Brain pericyte (primary cell): Measurements from ENCODE around the gene BYSL.

Experiments
- DNase-seq: peaks from one replicate; pipeline ENCODE4 v3.0.0-alpha.2; 2012; ENCODE audit warnings: low read depth, low spot score

Gene BYSL, protein sequence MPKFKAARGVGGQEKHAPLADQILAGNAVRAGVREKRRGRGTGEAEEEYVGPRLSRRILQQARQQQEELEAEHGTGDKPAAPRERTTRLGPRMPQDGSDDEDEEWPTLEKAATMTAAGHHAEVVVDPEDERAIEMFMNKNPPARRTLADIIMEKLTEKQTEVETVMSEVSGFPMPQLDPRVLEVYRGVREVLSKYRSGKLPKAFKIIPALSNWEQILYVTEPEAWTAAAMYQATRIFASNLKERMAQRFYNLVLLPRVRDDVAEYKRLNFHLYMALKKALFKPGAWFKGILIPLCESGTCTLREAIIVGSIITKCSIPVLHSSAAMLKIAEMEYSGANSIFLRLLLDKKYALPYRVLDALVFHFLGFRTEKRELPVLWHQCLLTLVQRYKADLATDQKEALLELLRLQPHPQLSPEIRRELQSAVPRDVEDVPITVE

DNA sequence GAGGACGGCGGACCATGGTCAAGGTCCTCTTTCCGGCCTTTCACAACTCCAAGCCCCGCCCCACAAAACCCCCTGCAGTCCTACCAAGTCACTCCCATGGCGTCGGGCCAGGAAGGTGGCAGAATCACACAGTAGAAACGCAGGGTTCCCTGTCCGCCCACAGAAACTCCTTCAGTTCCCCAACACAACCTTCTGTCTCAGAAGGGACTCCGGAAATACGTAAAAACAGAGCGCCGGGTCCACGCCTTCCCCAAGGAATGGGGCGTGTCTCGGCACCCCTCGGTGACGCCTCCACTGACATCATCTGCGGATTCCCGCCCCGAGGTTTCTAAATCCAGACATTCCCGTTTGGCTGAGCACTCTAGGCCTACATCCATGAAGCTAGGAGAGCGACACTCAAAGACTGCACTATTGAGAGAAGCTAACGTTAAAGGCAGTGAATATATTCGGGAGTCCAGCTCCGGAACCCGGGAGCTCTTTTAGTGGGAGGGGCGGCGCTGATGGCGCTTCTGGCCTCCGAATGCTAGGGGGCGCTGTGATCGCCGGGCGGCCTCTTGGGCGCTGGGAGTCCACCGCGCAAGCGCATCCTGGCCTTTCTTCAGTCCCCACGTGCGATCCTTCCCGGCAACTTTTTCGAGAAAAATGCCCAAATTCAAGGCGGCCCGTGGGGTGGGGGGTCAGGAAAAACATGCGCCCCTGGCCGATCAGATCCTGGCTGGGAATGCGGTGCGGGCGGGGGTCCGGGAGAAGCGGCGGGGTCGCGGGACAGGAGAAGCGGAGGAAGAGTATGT, at the start of gene BYSL, which contains the start of gene MED20:
BYSL (plus strand) TSS at position 579 of the 791 bp plus-strand sequence; CDS start at position 643, 64 bp downstream.
MED20 (minus strand) TSS at position 219 of the 791 bp plus-strand sequence; CDS start at position 98, 121 bp downstream.
- peak; percentile 78 for DNase-seq

DNA sequence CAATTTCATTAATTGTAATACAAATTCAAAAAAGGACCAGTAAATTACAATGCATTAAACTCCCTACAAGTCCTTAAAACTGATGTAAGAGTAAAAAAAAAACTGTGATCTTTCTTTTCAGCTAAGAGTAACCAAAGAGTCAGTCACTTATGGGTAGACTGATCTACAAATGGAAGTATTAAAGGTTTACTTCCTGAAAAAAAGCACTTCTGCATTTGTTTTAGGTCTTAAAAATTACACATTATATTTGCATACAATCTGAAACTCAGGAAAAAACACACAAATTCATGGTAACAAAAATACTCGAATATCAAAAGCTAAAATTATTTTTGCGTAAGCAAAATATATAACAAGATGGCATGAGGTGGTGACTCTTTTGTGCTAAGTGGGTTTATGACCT, 49.6 kb upstream of the BYSL start:
- DNase-seq, result no peak

DNA sequence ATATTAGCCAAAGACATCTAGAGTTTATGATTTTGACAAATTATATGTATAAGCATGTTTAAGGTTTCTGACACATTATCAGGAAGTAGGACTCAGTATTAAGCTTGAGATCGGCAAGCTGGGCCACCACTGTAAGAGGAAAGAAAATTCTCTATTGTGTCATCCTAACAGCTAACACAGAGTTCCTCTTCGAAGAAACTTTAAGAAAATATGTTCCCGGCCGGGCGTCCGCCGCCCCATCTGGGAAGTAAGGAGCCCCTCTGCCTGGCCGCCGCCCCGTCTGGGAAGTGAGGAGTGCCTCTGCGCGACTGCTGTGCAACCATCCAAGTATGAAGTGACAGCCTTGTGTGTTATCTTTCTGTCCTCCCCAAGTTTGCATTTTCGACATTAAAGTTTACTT, 49.2 kb upstream of the BYSL start:
- no peak for DNase-seq

DNA sequence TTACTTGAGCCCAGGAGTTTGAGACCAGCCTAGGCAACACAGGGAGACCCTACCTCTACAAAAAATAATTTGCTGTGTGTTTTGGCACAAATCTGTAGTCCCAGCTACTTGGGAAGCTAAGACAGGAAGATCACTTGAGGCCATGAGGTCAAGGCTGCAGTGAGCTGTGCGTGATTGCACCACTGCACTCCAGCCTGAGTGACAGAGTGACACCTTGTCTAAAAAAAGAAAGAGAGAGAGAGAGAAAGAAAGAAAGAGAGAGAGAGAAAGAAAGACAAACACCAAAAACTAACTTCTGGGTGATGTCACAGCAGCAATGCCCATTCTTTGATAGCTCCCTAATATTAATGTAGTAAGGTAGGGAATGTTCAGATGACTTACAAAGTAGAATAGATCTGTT, 46.6 kb upstream of the BYSL start:
- no peak for DNase-seq

DNA sequence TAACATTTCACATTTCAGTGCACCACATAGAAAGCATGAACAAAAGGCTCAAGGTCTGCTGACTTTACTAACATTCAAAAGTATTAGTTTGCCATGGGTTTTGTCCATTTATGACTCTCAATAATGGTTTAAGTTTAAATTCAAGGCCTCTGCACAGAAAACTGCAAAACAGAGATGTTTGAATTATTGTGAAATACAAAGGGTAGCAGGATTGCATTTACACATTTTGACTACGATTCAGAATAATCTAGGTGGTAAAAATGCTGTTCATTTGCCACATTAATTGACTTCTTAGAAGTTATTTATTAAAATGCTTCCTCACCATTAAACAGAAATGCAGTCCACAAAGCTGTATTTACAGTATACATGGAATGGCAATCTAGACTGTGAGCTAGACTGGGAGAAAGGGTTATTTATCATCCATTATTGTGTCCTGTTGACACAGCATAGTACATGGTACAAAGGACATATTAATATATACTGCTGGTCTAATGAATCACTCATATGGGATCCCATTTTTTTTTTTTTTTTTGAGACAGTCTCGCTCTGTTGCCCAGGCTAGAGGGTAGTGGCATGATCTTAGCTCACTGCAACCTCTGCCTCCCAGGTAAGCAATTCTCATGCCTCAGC, 44.1 kb upstream of the BYSL start:
- DNase-seq, result no peak

DNA sequence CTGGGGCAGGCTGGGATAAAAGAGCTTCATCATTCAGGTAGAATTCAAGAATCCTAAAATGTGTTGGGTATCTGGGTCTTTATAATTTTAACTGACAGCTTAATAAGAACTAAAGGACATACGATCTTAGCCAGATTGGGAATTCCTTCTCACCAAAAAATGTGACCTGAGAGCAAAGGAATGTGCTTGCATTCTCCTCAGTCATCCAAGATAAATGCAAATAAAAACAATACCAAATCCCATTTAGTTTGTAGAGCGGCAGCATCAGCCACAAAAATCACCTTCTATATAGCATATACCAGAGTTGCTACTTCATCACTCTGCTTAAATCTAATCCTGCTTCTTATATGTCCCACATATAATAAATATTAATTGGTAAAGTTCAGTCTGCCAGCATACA, 43.1 kb upstream of the BYSL start:
- DNase-seq, result no peak

DNA sequence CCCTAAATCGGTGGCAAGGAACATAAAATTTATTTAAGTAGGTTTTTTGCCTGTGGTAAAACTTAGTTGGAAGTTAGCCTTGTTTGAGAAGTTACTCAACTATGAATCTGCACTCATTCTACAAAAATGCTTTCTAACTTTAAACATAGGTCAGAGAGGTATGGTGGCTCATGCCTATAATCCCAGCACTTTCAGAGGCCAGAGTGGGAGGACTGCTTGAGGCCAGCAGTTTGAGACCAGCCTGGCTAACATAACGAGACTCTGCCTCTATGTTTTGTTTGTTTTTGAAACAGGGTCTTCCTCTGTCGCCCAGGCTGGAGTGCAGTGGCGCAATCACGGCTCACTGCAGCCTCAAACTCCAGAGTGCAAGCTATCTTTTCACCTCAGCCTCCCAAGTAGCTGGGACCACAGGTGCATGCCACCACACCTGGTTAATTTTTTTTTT, 42.3 kb upstream of the BYSL start:
- DNase-seq, result no peak

DNA sequence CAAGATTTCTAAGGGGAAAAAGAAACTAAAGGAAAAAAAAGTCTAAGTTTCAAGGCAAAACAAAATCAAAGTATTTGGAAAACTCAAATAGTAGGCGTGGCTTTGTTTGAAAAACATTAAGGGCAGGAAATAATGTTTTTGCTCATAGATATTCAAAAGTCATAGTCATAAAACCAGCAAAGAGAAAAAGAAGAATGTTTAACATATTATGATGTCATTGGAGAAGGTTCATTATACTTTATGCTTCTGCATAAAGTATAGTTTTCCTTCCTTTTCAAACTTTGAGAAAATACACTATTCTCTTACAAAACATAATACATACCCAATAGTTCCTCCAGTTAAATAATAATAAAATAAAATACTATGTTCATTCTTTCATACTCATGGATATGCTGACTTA, 39.8 kb upstream of the BYSL start:
- no peak for DNase-seq

DNA sequence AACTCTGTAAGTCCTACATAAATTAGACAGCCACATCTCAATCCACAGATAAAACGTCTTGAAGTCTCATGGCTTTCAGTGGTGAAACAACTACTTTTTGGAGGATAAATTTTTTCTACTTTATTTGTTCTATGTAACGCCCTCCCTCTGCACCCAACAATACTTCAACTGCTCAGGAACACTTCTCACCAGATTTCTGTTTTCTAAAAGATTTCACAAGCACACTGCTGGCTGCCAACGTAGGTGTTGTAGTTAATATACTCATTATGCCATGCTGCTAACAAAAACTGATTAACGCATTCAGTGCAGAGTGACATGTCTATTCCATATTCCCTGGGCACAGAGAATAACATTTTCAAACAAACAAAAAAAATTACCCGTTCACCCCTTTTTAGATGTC, 36.3 kb upstream of the BYSL start:
- no peak for DNase-seq

DNA sequence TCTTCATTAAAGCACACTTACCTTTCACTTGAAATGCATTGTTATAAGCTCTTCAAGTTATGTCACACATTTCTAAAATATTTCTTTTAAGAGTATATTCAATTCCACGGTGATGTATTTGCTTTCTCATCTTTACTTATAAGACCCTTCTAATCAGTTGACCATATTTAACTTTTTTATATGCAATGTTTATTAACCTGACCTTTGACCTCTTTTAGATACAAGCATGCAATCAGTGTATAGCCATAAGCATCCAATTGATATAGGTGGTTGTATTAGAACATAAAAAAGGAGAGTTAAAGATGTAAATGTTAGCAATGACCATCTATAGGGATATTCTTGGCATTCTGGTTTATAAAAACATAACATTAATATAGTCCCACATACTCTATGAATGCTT, 35.4 kb upstream of the BYSL start:
- DNase-seq, result no peak

DNA sequence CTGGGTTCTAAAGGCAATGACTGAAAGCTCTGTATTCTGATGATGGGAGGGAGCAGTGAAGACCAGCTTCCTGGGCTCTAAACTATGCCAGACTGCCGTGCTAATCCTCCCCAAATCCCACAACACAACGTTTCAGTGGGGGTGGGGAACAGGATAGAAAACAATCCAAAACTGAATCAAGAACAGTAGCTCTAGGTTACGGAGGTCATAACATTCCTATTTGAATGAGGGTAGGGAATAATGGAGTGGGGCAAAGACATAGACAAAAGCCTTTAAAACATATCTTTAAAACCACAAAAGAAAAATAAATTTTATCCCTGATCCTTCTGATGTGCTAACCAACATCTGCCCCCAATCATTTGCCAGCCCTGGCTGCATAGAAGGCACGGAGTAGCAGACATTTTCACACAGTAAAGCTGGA, 34.0 kb upstream of the BYSL start:
- no peak for DNase-seq

DNA sequence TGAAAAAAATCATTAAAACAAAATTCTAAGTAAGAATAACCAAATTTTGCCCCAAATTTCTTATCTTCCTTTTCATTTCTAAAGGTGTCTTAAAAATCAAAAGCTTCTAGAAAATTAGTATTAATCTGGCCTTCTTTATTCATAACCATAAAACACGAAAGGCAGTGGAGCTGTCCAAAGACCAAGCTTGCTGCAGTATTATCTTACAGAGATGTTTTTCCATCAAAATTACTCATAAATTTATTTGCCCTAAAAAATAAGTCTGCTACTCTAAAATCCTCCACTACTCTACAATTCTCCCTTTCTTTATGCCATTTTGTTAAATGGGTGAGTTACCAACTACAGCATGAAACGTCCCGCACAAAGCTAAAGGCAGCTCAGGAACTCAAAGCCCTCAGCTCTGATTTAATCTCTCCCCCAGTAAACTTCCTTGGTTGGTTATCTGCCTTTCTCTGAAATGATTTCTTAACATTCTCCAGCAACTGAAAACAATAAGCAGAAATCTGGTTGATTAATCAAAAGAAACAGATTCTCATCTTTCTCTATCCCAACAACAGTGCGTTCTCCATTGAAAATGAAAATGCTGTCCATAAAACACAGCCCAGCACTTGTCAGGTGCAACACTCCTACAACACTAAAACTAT, 28.3 kb upstream of the BYSL start:
- no peak for DNase-seq

DNA sequence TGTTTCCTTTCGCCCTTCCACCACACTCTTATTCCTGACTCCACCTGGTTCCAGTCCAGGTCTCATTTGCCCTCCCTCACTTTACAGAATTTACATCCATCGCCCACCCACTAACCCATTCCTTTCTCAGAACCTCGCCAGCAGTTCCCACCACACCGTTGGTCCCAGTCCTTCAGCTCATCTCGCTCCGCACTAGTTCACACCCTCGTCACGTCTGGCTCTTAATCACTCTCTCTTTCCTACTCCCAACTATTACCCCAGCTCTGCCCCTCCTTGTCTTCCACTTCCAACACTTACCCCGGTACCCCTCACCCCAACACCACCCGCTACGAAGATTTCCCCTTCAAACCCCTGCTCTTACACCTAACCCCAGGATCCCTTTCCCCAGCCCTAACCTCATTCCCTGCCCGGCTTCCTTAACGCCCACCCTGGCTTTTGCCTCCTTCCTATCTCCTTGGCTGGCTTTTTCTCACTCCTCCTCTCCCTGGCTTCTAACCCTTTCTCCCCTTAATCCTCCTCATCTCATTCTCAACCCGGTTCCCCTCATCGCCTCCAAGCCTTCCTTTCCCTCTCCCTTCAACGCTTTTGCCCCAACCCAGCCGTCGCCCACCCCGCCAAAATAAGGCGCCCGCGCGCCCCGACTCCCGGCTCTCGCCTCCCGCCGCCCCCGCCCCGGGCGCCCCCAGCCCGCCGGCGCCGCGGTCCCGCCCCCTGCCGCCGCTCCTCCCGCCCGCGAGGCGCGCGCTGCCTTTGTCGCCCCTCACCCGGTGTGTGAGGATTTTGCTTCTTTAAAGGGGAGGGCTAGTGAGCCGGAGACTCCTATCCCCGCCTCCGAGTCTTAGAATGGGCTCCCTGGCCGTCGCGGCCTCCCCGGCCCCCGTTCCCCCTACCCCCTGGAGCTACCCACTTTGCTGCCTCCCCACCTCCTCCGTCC, 26.7 kb upstream of the BYSL start:
- no peak for DNase-seq

DNA sequence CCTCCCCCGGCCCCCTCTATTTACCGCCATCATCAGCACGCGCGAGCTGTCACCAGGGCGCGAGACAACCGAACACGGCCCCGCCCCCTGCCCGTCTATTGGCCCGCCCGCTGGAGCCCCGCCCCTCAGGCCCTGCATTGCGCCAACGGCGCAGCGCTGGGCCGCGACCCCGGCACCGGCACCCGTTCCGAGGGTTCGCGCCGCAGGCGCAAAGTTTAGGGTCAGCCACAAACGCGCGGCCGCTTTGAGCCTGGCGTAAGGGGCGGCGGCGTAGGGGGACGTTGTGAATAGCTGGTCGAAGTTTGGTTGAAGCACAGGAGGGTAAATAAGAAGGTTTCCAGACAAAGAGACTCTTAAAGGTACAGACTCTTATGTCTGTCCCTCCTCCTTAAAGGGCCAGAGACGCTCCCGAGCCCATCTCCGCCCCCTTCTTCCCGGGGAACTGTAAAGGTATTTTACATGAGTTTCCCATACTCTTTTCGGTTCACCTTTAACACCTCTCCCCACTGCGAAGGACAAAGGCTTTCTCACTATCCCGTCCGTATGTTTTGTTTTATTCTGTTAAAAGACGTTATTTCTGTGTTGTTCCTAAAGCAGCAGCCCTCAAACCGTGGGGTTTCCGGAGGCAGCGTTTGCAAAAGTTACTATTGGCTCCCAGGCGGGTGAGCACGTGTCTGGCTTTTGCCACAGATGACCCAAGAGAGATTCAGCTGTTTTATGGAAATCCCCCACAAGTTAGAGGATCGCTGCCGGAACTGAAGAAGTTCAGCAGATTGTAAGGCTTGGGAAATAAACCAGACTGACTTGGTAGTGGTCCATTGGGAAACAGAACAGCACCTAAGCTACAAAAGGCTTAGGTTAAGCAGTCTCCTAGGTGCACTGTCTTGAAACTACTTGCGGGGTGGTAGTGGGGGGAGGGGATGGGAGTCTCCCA, 25.7 kb upstream of the BYSL start, which contains the start of gene USP49:
USP49 (minus strand) TSS at position 76 of the 934 bp plus-strand sequence. CDS start 88,392 bp downstream, outside the sequence.
- DNase-seq, result peak; percentile 57

DNA sequence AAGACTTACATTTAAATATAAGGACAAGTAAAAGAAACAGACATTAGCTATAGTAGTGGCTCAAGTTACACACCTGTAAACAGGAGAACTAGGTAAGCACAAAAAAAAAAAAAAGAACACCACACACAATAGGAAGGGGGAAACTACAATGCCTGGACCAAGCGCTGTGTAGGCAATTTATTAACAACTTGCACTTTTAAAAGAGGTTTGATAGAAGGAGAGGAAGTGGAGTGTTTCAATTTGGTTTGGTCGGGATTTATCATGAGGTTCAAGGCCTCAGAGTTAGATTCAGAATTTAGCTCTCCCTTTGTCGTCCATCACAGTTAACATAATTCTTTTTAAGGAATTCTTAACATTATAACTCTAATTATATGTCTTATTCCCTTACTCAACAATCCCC, 25.0 kb upstream of the BYSL start:
- DNase-seq, result no peak

DNA sequence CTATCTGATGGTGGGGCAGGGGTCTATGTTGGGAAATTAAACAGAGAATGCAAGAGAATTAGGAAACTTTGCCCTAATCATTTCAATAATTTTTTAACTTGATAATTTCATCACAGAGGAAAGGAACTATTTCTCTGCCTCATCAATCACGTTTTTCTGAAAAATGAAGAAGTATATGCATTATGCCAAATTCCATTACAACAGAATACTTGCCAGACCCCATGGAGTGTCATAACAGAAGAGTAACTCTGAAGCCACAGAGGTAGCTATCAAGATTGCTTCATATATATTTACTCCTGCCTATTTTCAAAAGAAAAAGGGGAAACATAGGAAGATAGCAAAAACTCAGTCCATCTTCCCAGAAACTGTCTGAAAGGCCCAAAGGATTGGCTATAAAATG, 20.4 kb upstream of the BYSL start:
- no peak for DNase-seq

DNA sequence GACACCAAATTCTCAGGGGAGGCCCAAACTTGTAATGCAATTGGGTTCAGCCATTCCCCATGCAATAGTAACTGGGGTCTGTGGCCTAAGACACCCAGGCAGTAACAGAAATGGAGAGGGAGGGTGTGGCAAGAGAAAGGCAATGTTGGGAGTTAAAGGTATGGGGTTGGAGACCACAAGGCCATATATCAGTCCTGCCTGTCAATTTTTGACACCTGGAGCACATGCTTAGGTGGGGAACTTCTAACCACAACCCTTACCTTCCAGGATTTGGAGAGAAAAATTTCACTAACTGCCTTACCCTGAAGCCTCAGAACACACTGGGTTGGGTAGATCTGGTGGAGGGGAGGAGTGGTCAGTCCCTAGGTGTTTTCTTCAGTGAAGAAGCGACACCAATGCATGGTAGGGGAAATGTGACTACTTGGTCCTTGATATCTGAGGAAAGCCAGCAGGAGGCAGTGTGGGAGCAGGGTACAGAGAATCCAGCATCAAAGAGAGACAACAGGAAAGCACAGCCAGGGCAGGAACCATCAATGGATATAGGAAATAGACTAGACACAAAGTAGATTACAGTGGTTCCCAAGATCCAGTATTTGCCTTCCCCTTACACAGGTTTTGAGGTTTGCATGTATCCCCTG, 19.3 kb upstream of the BYSL start:
- DNase-seq, result no peak

DNA sequence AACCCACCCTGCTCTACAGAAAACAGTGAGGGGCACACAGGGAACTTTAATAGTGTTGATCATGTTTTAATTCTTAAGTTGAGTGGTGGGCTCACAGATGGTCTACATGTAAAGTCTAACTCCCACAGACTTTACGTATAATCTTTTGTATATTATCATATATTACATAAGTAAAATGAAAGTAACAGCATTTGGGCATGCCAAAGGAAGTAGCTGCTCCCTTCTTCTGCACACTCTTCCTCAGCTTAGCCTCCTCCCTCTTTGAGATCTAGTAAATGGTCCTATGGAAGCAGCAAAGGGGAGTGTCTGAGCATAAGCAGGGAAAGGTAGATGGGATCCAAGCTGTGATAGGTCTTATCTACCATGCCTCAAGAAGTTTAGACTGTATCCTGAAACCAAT, 11.6 kb upstream of the BYSL start:
- no peak for DNase-seq

DNA sequence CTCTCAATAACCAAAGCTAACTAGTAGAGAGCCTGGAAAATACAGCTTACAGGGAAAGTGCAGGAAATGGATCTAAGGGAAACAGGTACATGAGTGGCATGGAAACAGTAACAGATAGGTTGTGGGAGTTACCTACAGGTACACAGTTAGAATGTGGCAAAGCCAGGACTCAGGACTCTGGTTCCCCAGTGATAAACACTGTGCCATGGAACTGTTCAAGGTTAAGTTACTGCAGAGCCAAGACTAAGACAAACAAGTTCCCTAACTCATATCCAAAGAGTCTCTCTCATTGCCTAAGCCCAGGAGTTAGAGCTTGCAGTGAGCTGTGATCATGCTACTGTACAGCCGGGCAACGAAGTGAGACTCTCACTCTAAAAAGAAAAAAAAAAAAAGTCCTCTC, 7.0 kb upstream of the BYSL start:
- DNase-seq, result no peak
